HG03108 (cell line): ENCODE results near the gene THAP4.
"Not testable (repeated sequence)": the region's sequence is repeated elsewhere in the genome, so short reads cannot be mapped to it uniquely, and the experiment has no call there.

Source experiments
- ATAC-seq: cut with Tn5 transposase; IDR thresholded peaks from one replicate; pipeline ENCODE4 v1.9.1; 2021; ENCODE audit warnings: moderate library complexity; ENCODE audit not compliant: unreplicated experiment

The THAP4 gene

DNA sequence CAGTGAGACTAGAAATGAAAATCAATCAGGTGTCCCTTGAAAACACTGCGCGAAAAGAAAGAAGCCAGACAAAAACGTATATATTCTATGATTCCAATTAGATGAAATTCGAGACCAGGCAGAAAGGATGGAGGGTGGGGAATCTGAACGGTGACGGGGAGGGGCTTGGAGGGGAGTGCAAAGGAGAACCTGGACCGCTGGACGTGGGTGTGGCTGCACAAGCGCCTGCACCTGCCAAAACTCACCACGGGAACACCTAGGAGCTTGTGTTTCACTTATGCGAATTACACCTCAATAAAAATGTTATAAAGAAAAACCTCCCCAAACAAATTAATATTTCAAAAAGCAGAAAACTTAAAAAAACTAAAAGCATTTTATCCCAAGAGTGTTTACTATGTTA, 21.9 kb downstream of the THAP4 start:
- no peak for ATAC-seq

DNA sequence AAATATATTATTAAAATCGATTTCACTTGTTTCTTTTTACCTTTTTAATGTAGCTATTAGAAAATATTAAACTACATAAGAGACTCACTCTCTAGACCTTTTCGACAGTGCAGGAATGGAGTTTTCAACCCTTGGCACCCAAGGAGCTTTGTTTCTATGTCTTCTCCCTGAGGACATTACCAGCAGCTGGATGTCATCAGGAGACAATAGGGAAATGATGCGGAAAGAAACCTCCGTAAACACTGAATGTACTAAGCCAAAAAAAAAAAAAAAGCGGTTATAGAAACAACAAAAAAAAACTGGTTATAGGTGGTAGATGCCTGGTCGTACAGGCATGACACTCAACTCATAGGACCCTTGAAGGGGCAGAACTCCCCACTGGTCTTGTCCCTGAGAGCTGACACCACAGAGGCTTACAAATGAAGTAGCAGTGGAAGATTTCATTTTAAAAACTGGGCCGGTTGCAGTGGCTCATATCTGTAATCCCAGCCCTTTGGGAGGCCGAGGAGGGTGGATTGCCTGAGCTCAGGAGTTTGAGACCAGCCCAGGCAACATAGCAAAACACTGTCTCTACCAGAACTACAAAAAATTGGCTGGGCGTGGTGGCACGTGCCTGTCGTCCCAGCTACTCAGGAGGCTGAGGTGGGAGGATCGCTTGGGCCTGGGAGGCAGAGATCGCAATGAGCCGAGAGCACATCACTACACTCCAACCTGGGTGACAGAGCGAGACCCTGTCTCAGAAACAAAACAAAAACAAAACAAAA, 23.8 kb downstream of the THAP4 start:
- no peak for ATAC-seq

DNA sequence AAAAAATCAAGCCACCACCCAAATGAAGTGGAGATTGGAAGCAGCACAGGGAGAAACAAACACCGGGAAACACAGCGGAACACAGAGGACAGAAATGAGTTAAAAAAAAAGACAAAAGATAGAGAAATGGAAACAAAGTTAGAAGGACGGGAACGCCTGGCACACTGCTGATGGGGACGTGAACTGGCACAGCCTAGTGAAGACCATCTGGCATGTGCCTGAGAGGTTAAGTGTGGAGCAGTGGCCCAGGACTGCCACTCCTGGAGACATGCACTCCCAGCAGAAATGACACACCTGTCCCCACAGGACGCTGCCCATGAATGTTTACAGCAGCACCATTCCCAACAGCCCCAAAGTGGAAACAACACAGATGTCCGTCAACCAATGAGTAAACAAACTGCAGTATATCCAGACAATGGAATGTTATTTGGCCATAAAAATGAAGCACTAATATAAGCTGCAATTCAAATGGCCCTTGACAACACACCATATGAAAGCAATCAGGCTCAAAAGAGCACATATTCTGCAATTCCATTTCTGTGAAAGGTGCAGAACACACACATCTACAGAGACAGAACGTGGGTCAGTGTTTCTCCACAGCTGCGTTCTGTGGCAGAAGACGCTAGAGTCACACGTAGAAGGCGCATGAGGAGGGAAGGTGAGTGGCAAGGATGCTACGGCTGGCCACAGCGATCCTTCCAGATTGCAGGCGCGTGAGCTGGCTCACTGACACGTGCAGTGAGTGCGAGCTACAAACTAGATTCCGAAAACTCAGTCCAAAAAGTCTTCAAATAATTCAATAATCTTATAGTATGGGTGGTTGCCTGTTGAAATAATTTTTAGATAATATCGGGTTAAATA, 24.6 kb downstream of the THAP4 start:
- no peak for ATAC-seq

DNA sequence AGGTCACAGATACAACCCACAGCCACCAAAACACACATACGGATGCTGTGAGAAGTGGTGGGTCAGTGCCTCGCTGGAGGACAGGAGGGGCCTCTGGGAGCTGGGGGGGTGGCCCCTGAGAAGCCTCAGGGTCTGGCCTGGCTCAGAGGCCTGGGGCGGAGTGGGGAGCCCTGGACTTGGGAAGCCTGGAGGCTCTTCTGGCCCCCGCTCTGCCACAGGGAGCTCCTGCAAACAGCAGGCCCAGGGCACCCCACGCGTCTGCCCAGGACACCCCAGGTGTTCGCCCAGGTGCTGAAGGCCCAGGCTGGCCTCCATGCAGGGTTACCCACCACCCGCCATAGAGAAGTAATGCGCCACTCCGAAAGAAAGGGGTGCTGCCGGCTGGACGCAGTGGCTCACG, 25.9 kb downstream of the THAP4 start:
- no peak for ATAC-seq

DNA sequence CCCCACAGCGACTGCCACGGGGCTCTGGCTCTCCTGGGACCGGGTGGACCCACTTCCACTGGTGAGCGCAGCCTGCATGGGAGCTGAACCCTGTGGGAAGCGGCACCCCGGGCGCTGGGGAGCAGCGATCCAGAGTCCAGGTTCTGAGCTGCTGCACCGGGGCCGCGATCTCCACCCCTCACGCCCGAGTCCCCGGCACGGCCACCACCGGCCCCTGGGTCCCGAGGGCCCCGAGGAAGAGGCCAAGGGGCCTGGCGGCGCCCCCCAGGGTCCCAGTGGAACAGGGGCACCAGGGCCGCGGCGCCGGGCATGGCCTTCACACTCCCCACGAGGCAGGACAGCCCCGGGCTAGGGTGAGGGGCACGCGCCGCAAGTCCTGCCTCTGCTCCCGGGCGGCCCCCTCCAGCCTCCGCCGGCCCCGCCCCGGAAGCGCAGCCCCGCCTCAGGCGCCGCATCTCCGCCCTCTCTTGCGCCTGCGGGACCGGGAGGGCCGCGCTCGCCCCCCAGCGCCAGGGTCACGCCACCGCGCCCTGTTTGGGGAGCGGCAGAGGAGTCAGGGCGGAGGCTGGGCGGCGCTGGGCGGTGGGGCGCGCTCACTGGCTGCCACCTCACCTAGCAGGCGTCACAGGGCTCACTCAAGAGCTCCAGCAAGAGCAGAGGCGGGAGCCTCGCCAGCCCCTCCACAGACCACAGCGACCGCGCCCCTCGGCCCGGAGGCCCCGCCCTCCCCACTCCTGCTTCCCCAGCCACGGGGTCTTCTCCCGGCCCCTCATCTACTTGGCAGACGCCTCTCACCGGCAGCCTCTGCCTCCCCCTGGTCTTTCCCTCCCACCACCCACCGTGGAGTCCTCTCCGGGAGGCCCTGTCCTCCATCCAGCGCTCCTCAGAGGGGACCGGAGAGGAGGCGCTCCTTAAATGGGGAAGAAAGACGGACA, 26.8 kb downstream of the THAP4 start:
- ATAC-seq = peak; percentile 95

DNA sequence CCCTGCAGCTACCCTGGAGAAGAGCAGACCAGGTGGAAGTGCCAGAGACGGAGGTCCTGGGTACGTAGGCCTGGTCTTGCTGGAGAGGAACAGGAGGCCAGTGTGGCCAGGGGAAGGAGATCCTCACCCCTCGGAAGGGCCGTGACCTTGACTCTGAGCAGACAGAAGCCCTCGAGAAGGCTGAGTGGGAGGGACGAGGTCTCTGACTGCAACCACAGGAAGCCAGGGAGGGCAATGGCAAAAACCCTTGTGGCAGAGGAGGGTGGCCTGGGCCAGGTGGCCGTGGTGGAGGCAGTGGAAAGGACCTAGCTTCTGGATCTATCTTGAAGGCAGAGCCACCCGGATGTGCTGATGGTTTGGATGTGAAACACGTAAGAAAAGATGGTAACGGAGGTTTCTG, 28.1 kb downstream of the THAP4 start:
- ATAC-seq = no peak

DNA sequence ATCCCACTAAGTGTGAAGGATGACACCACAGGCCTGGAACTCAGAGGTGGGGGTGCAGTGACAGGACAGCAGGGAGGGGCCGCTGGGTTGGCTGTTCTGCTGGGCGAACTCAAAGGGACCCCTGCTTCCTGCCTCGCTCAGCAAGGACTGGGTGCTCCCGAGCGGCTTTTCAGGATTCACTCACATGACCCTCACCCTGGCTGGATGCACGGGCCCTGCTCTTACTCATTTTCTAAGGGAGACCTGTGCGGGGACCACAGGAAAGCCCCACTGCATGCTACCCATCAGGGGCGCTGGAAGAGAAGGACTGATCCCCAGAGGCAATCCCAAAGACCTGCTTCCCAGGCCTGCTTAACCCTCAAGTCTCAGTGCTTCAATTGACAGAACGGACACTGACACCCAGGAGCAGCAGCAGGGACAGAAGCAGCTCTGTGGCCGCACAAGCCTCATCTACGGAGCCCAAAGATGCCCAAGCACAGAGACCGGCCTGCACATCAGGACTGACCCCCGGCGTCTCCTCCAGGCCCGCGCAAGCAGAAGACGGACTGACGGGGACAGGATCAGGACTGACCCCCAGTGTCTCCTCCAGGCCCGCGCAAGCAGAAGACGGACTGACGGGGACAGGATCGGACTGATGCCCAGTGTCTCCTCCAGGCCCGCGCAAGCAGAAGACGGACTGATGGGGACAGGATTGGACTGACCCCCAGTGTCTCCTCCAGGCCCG, 29.6 kb downstream of the THAP4 start:
- ATAC-seq = no peak

DNA sequence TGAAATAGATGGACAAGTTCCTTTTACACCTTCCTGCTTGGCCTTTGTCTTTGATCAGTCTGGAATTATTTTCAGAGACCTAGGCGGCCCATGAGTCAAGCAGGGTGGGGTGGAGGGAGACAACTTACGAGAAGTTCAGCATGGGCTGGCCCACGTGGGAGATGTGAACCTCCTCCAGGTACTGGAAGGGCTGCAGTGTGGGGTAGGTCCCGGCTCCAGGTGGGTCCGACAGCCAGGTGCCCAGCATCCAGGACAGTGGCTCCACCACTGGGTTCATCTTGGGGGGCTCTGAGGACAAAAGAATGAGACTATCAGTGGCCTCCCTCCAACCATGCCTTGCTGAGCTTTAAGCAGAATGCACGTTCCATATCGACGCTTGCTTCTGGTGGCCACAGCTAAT, 30.8 kb downstream of the THAP4 start:
- no peak for ATAC-seq

DNA sequence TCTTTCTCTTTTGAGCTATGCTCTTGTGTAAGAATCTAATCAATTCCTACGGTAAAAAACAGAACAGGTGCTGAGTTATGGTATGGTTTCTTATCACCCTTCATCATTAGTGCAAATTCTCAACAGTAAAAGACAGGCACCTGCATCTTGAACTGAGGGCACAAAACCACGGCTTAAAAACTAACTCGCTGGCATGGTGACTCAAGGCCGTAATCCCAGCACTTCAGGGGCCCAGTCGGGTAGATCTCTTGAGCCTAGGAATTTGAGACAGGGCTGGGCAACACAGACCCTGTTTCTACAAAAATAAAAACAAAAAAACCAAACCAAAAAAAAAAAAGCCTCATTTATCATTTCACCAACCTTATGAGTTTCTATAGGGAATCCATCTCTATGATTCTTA, 33.3 kb downstream of the THAP4 start:
- ATAC-seq = no peak

DNA sequence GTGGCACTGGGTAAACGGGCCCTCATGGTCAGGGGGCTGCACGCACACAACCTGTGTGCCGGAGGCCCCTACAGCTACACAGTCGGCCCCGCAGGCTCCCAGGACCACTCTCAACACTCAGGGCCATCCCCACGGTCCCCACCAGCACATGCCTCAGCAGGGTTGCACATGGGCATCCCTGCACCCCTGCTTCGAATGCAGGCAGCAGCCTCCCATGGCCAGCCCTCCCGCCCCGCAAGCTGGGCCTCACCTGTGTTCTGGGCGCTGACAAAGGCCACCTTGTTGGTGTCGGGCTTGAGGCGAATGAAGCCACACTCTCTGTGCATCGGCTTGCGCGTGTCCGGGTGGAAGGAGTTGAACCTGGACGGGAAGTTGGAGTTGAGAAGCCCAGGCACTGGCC, 34.2 kb downstream of the THAP4 start:
- ATAC-seq = no peak

DNA sequence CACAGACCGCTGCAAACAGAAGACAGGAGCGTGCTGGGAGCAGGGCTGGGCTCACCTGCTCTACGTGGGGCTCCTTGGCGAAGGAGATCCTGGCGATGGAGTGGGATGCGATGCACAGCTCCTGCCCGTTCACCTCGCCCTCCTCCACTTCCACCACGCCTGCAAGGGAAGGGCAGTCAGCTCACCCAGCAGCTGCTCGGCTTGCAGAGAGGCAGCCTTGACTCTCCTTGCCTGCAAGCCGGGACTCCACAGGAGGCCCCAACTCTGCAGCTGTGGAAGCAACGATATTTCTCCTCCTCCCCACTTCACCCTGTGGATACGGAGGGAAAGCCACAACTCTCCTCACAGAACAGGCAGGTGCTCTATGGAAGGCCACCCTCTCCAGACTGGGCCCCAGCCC, 35.1 kb downstream of the THAP4 start:
- ATAC-seq = no peak

DNA sequence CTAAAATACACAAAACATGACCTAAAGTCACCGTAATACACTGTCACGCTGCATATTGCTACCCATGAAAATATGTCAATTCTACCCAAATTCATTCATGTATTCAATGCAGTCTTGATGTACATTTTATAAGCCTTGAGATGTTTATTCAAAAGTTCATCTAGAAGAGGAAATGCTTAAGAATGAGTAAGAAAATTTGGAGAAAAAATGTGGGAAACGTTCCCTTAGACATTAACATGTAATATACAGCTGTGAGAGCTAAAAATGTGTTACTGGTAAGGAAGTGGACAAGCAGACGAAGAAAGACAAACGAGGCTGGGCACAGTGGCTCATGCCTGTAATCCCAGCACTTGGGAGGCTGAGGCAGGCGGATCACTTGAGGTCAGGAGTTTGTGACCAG, 37.3 kb downstream of the THAP4 start:
- no peak for ATAC-seq

DNA sequence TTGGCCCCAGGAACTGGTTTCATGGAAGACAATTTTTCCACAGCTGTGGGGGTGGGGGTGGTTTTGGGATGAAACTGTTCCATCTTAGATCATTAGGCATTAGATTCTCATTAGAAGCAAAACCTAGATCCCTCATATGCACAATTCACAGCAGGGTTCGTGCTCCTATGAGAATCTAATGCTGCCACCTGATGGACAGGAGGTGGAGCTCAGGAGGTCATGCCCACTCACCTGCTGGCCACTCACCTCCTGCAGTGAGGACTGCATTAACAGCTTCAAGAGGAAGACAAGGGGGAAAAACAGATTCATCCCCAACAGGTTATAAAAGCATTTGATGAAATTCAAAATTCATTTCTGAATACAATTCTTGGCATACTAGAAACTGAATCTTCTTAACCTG, 38.5 kb downstream of the THAP4 start:
- ATAC-seq = no peak

DNA sequence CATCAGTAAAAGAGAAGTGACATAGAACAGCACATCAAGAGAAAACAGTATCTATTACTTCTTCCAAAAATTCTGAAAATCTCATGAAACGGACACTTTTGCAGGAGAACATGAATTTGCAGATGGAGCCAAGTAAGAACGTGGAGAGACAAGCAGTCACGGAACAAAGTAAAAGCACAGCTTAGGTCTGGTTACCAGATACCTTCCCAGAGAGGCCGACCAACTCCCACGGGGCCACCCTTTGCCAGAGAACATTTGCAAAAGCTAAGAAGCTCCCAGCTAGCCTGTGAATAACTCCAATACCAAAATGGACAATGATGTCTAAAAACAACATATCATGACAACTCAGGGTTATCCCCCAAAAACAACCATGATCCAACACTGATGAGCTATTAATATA, 38.9 kb downstream of the THAP4 start:
- ATAC-seq = no peak

DNA sequence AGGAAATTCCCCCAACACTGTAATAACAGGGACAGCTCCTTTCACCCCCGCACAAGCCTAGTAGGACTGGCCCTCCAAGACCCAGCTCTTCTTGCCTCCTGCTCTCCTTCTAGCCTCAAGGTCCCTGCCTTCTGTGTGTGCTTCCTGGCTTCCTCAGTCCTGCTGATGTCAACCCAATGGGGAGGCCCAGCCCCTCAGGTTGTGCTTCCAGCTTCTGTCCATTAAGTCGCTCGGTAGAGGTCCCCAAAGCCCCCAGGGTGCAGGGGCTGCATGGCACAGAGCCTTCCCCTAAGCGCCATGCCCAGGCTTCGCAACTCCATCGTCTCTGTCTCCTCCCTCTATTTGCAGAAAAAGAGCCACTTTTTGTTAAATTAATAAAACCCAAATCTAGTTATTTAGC, 39.4 kb downstream of the THAP4 start:
- no peak for ATAC-seq

DNA sequence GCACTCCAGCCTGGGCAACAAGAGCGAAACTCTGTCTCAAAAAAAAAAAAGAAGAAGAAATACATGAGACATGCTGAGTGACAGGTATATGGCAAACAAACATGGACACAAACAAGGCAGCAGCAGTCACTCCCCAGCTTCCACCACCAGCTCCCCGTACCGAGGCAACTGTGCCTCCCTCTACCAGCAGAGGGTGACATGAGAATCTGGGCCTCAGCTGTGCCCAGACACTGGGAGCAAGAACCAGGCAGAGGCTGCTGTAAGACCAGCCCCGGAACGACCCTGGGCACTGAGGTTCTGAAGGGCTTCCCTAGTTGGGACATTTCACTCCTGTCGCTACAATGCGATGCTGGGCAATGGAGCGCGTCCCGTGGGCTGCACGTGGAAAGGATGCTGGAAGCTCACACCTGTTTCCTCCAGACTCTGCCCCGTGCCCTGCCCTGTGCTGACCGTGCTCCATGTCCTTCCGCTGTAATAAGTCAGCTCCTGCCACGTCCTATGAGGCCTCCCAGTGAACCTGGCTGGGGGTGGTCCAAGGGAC, 41.3 kb downstream of the THAP4 start:
- ATAC-seq = no peak

DNA sequence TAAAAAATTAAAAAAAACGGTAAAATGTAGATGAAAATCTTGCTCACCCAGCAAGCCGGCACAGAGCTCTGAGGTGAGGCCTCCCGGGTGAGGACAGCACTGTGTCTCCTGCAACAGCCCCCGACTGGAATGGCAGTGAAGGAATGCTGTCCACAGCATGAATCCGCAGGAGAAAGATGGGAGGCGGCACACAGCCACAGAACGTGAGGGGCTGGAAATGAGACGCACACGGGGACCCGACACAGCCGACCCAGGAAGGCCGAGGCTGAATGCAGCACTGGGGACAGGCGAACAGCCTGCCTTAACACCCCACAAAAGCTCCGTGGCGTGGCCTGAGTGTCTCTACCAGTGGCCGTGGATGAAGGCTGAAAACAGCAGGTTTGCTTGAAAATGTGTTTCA, 43.7 kb downstream of the THAP4 start:
- no peak for ATAC-seq

DNA sequence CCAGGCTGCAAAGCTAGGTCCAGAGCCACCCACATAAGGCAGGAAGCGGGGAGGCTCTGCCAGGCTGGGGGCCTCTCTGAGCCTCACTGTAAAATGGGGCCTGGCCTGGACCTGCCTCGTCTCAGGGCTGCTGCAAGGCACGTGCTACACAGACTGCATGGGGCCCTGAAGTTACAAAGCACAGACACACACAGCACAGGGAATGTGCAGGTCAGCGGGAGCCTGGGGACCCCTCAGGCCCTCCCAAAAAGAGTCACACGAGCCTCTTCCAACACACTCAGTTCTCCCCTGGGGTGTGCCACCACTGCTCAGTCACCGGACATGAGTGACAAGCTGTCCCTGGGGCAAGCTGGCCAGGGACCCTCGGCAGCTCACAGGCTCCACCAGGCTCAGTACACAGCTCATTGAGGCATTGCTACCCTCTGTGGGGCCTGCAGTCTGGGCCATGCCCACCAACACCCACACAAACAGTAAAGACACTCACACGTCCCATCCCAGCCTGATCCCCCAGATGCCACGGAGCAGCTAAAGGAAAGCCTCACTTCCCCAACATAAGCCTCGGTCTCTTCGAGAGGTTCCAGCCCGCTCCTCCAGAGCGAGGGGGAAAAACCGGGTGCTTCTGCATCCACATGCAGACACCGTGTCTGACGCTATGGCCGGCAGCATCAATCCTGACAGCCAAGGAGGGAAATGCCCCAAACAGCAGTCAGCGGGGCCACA, 44.7 kb downstream of the THAP4 start:
- no peak for ATAC-seq

DNA sequence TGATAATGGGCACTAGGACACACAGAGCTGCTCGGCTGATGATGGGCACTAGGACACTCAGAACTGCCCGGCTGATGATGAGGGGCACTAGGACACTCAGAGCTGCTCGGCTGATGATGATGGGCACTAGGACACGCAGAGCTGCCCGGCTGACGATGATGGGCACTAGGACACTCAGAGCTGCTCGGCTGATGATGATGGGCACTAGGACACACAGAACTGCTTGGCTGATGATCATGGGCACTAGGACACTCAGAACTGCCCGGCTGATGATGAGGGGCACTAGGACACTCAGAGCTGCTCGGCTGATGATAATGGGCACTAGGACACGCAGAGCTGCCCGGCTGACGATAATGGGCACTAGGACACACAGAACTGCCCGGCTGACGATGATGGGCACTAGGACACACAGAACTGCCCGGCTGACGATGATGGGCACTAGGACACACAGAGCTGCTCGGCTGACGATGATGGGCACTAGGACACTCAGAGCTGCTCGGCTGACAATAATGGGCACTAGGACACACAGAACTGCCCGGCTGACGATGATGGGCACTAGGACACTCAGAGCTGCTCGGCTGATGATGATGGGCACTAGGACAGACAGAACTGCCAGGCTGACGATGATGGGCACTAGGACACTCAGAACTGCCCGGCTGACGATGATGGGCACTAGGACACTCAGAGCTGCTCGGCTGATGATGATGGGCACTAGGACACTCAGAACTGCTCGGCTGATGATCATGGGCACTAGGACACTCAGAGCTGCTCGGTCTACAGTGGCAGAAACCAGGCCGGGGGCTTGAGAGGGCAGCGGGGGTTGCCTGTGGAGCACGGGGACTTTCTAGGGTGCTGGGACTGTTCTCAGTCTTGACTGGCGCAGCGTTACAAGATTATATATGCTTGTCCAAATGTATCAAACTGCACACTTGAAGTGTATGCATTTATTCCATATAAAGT, 46.2 kb downstream of the THAP4 start:
- ATAC-seq = not testable (repeated sequence)
